ENCODE measurements around the gene ARHGAP26. TPM values are rescaled to one million over a fixed set of nuclear protein-coding genes. Genes with fewer than 3 reads are reported as not detected.

Gene ARHGAP26
- total and polyA plus RNA-seq, 4 donors, result 1.8 to 16.7 (median 4.1) TPM

GRCh38 chr5:143115381-143115780, 345.2 kb downstream of the ARHGAP26 start:
- WGBS, result 96% methylated on average over 2 of the region's 2 CpGs
- H3K9me3 ChIP-seq (ENCODE audit: control insufficient read depth in 4 of 4, low read length in 3 of 4), result no peaks in the 10 kb centered on the region
- H3K27ac ChIP-seq (ENCODE audit: low read depth in 1 of 2, low read length in 2 of 2), result no peak overlapping the region
- H3K4me1 ChIP-seq (ENCODE audit: control insufficient read depth in 4 of 4, insufficient read depth in 4 of 4, low read length in 3 of 4), result peaks cover 2 to 5% (median 3%) of the 10 kb centered on the region in 4 donors
- no peak overlapping the region for H3K4me3 ChIP-seq (ENCODE audit: low read depth in 1 of 3, low read length in 3 of 3)
- no peaks in the 10 kb centered on the region for H3K27me3 ChIP-seq (ENCODE audit: control insufficient read depth in 4 of 4, insufficient read depth in 4 of 4, low read length in 3 of 4)
- no peak for DNase-seq (ENCODE audit: low spot score)
- TF ChIP-seq SP1 (IDR thresholded peaks at IDR 0.05) (no peak), HNF4G (IDR thresholded peaks at IDR 0.05) (no peak), HNF4A (conservative IDR thresholded peaks at IDR 0.05) (no peak), ZBTB33 (IDR thresholded peaks at IDR 0.05) (no peak), FOXA2 (IDR thresholded peaks at IDR 0.05) (no peak), GABPA (IDR thresholded peaks at IDR 0.05 in 1 of 2, conservative IDR thresholded peaks at IDR 0.05 in 1 of 2) (no peak), JUND (IDR thresholded peaks at IDR 0.05) (no peak), RAD21 (IDR thresholded peaks at IDR 0.05) (no peak), EGR1 (IDR thresholded peaks at IDR 0.05; ENCODE audit: low read depth in 2 of 2) (no peak), TAF1 (conservative IDR thresholded peaks at IDR 0.05) (no peak), YY1 (IDR thresholded peaks at IDR 0.05) (no peak), ATF3 (IDR thresholded peaks at IDR 0.05) (no peak), NR2F2 (IDR thresholded peaks at IDR 0.05) (no peak), FOXA1 (IDR thresholded peaks at IDR 0.05) (no peak), REST (IDR thresholded peaks at IDR 0.05) (no peak), CTCF (IDR thresholded peaks at IDR 0.05; ENCODE audit: low read depth, low read length, missing input control) (no peak)
- no peaks in the 10 kb centered on the region for H3K36me3 ChIP-seq (ENCODE audit: control insufficient read depth in 4 of 4, insufficient read depth in 3 of 4, low read depth in 1 of 4, low read length in 3 of 4)
- no peak overlapping the region for H3K9ac ChIP-seq (ENCODE audit: low read depth in 1 of 2, low read length in 2 of 2)

GRCh38 chr5:143116814-143117213, 346.6 kb downstream of the ARHGAP26 start:
- no peak for TF ChIP-seq YY1 (IDR thresholded peaks at IDR 0.05)
- no peak for TF ChIP-seq RAD21 (IDR thresholded peaks at IDR 0.05)
- TF ChIP-seq TAF1 (conservative IDR thresholded peaks at IDR 0.05), result no peak
- TF ChIP-seq MAX (IDR thresholded peaks at IDR 0.05), result no peak
- TF ChIP-seq FOXA1 (IDR thresholded peaks at IDR 0.05), result no peak
- TF ChIP-seq HNF4A (conservative IDR thresholded peaks at IDR 0.05), result no peak
- TF ChIP-seq NR2F2 (IDR thresholded peaks at IDR 0.05), result no peak
- TF ChIP-seq FOXA2 (IDR thresholded peaks at IDR 0.05), result no peak
- no peak for TF ChIP-seq EGR1 (IDR thresholded peaks at IDR 0.05; ENCODE audit: low read depth in 2 of 2)
- TF ChIP-seq SP1 (IDR thresholded peaks at IDR 0.05), result no peak
- TF ChIP-seq JUND (IDR thresholded peaks at IDR 0.05), result no peak
- TF ChIP-seq HNF4G (IDR thresholded peaks at IDR 0.05), result no peak
- TF ChIP-seq ATF3 (IDR thresholded peaks at IDR 0.05), result no peak
- no peak for TF ChIP-seq ZBTB33 (IDR thresholded peaks at IDR 0.05)
- Histone ChIP-seq H3K4me3 (ENCODE audit: low read depth in 1 of 3, low read length in 3 of 3) (no peak overlapping the region), H3K36me3 (ENCODE audit: control insufficient read depth in 4 of 4, insufficient read depth in 3 of 4, low read depth in 1 of 4, low read length in 3 of 4) (no peaks in the 10 kb centered on the region), H3K27me3 (ENCODE audit: control insufficient read depth in 4 of 4, insufficient read depth in 4 of 4, low read length in 3 of 4) (no peaks in the 10 kb centered on the region), H3K27ac (ENCODE audit: low read depth in 1 of 2, low read length in 2 of 2) (no peak overlapping the region), H3K4me1 (ENCODE audit: control insufficient read depth in 4 of 4, insufficient read depth in 4 of 4, low read length in 3 of 4) (peaks cover 0 to 5% (median 0%) of the 10 kb centered on the region in 4 donors), H3K9me3 (ENCODE audit: control insufficient read depth in 4 of 4, low read length in 3 of 4) (no peaks in the 10 kb centered on the region), H3K9ac (ENCODE audit: low read depth in 1 of 2, low read length in 2 of 2) (no peak overlapping the region)
- WGBS, result 92% methylated on average over 4 of the region's 4 CpGs
- no peak for DNase-seq (ENCODE audit: low spot score)

Data from liver (tissue), 9 donors.